Spleen (tissue), 7 donors: ENCODE data around the gene DDIT4.

Experiments used
- POLR2A ChIP-seq, 3 donors: fragments of 450-650 bp; IDR thresholded peaks; one replicate each; pipeline ENCODE4 v1.5.1; 2017; ENCODE audit warnings: antibody characterized with exemption in 3 of 3, mild to moderate bottlenecking in 1 of 3
- TF ChIP-seq, protein P1 (sequence below), 11 experiments: fragments of 200-600 bp in 7 of 11; fragments of 450-650 bp in 4 of 11; sonication (generic) in 4 of 11; IDR thresholded peaks in 8 of 11; conservative IDR thresholded peaks in 3 of 11; 1 replicate in 7 of 11; 2 replicates in 4 of 11; pipeline versions ENCODE4 v1.4.0 to v1.8.0; 2016 to 2021; ENCODE audit warnings: antibody characterized with exemption in 11 of 11, inconsistent platforms in 4 of 11, mild to moderate bottlenecking in 1 of 11
- donor health status: DM: no; HTN: no; CAD: no; lungs with moderate emphysema.
- donor health status: DM: no; HTN: no; CAD: no.
- donor health status: DM: no; HTN: no; CAD: no.

DNA sequence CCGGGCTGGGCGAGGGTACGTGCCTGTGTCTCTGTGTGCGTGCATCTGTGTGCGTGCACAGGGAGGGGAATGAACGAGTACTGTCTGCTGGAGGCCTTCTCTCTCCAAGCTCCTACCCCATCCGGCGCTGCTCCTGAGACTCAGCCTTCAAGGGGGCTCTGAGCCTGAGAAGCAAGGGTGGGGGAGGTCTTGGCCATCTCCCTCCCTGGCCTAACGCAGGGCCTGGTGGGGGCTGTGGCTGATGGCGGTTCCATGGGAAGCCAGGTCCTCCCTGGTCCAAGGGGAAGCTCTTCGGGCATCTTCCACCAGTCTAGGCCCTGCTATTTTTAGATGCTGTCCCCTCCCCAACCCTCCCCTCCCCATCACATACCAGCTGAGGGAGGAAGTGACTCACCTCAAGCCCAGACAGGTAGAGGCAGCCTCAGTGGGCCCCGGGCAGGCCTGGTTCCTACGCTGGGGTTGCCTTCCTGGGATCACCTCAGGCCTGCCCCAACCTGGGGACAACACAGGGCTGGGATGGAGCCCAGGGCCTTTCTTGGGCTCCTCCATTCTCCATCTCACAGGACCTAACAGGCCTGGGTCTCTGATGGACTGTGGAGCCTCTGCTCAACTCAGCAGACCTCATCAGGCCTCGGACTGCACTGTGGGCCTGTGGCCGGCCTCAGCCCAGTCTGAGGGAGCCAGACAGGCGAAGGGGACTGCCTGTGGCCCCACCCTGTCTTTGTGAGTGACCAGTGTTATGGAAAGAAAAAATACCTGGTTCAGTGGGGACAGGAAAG lies 48.7 kb downstream of the DDIT4 start:
- TF ChIP-seq, protein P1, sequence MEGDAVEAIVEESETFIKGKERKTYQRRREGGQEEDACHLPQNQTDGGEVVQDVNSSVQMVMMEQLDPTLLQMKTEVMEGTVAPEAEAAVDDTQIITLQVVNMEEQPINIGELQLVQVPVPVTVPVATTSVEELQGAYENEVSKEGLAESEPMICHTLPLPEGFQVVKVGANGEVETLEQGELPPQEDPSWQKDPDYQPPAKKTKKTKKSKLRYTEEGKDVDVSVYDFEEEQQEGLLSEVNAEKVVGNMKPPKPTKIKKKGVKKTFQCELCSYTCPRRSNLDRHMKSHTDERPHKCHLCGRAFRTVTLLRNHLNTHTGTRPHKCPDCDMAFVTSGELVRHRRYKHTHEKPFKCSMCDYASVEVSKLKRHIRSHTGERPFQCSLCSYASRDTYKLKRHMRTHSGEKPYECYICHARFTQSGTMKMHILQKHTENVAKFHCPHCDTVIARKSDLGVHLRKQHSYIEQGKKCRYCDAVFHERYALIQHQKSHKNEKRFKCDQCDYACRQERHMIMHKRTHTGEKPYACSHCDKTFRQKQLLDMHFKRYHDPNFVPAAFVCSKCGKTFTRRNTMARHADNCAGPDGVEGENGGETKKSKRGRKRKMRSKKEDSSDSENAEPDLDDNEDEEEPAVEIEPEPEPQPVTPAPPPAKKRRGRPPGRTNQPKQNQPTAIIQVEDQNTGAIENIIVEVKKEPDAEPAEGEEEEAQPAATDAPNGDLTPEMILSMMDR (IDR thresholded peaks at IDR 0.05 in 8 of 11, conservative IDR thresholded peaks at IDR 0.05 in 3 of 11): no peak
- TF ChIP-seq POLR2A (IDR thresholded peaks at IDR 0.05): no peak
